Muscle layer of colon (tissue), 2 donors: ENCODE data around the gene SLC49A4.

ENCODE experiments used
- H3K27ac ChIP-seq: one replicate; pipeline ENCODE4 v1.7.0; 2013; ENCODE audit warnings: low read depth, mild to moderate bottlenecking, low read length, moderate library complexity
- H3K27me3 ChIP-seq, 2 donors: one replicate each; pipeline ENCODE4 v1.7.0; 2013; ENCODE audit warnings: low read length in 2 of 2, mild to moderate bottlenecking in 2 of 2; ENCODE audit not compliant: insufficient read depth in 2 of 2, control insufficient read depth in 1 of 2
- H3K36me3 ChIP-seq: one replicate; pipeline ENCODE4 v1.7.0; 2013; ENCODE audit warnings: mild to moderate bottlenecking, low read length; ENCODE audit not compliant: insufficient read depth
- H3K4me1 ChIP-seq: one replicate; pipeline ENCODE4 v1.7.0; 2013; ENCODE audit warnings: mild to moderate bottlenecking, low read length; ENCODE audit not compliant: insufficient read depth
- H3K4me3 ChIP-seq, 2 donors: one replicate each; pipeline ENCODE4 v1.7.0; 2013; ENCODE audit warnings: low read length in 2 of 2, low read depth in 1 of 2, mild to moderate bottlenecking in 1 of 2, moderate library complexity in 1 of 2
- H3K9ac ChIP-seq: one replicate; pipeline ENCODE4 v1.7.0; 2013; ENCODE audit warnings: low read length
- H3K9me3 ChIP-seq: one replicate; pipeline ENCODE4 v1.7.0; 2013; ENCODE audit warnings: mild to moderate bottlenecking, low read length
- donor health status: abdominal sarcoma.
- donor health status: Adenocarcinoma of cecum.

The SLC49A4 gene

GRCh38 chr3:122770521-122771202 is 24.2 kb upstream of the SLC49A4 start:
- Histone ChIP-seq H3K36me3 (peaks cover 4% of the 10 kb centered on the region), H3K4me1 (peaks cover 5% of the 10 kb centered on the region), H3K27ac (no peak overlapping the region), H3K9ac (no peak overlapping the region), H3K27me3 (no peaks in the 10 kb centered on the region), H3K9me3 (no peaks in the 10 kb centered on the region), H3K4me3 (no peak overlapping the region)

DNA sequence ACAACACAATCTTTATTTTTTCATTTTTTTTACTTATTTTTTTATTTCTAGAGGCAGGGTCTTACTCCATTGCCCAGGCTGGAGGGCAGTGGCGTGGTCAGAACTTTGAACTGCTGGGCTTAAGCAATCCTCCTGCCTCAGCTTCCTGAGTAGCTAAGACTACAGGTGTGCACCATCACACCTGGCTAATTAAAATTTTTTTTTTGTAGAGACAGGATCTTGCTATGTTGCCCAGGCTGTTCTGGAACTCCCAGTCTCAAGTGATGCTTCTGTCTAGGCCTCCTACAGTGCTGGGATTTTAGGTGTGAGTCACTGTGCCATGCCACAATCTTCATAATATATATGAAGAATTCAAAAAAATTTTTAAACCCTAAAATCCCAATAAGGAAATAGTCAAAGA is 22.0 kb upstream of the SLC49A4 start:
- Histone ChIP-seq H3K9ac (no peak overlapping the region), H3K9me3 (no peaks in the 10 kb centered on the region), H3K27ac (no peak overlapping the region), H3K4me3 (no peak overlapping the region), H3K36me3 (peaks cover 4% of the 10 kb centered on the region), H3K27me3 (no peaks in the 10 kb centered on the region), H3K4me1 (peaks cover 5% of the 10 kb centered on the region)

GRCh38 chr3:122773944-122774509 is 20.8 kb upstream of the SLC49A4 start:
- H3K27ac ChIP-seq = no peak overlapping the region

GRCh38 chr3:122774564-122774963 is 20.3 kb upstream of the SLC49A4 start:
- Histone ChIP-seq H3K4me3 (no peak overlapping the region), H3K27ac (no peak overlapping the region), H3K27me3 (no peaks in the 10 kb centered on the region), H3K9me3 (no peaks in the 10 kb centered on the region), H3K9ac (no peak overlapping the region), H3K4me1 (no peaks in the 10 kb centered on the region), H3K36me3 (peaks cover 4% of the 10 kb centered on the region)

More at GRCh38 chr3:122773944-122774509, 20.8 kb upstream of the SLC49A4 start:
- Histone ChIP-seq H3K4me3 (no peak overlapping the region), H3K36me3 (peaks cover 4% of the 10 kb centered on the region), H3K4me1 (no peaks in the 10 kb centered on the region), H3K27me3 (no peaks in the 10 kb centered on the region), H3K9ac (no peak overlapping the region), H3K9me3 (no peaks in the 10 kb centered on the region)

GRCh38 chr3:122776675-122777468 is 18.0 kb upstream of the SLC49A4 start:
- Histone ChIP-seq H3K4me3 (no peak overlapping the region), H3K9ac (no peak overlapping the region), H3K27ac (no peak overlapping the region), H3K36me3 (peaks cover 4% of the 10 kb centered on the region), H3K9me3 (no peaks in the 10 kb centered on the region), H3K4me1 (no peaks in the 10 kb centered on the region), H3K27me3 (no peaks in the 10 kb centered on the region)

DNA sequence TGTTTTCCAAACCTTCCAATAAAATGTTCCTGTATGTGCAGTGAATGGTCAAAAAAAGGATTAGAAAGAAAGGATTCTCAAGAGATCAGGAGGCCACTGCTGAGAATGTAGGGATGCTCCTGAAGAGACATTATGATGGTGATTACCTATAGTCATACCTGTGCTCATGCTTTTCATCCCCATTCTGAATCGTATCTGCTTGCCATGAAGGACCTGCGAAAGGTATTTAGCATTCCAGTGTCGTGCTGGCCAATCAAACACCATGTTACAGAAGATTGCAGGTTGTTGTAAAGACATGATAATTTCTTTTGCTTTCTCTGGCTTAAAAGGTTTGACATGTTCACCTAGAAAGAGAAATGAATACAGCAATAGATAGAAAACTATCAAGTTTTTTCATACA is 17.3 kb upstream of the SLC49A4 start:
- H3K9me3 ChIP-seq = no peaks in the 10 kb centered on the region
- H3K4me1 ChIP-seq = no peaks in the 10 kb centered on the region
- peaks cover 4% of the 10 kb centered on the region for H3K36me3 ChIP-seq
- no peak overlapping the region for H3K9ac ChIP-seq
- no peak overlapping the region for H3K27ac ChIP-seq
- H3K4me3 ChIP-seq = no peak overlapping the region
- no peaks in the 10 kb centered on the region for H3K27me3 ChIP-seq

DNA sequence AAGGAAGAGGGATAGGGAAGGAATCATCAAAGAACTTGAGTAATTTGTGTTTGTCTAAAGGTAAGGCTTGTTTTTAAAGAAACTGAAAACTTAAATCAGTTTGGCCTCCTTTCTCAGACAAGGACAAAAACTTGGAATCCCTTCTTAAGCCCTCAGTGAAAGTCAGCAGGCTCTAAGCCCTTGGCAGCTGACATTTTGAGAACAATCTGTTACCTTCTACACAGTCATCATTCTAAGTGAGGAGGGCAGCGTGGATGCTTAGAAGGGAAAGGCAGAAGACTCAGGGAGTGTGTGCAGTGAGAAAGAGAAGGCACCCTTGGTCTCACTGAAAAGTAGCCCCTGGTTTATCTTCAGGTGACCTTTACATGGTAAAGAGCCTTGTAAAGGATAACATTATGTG is 12.1 kb upstream of the SLC49A4 start:
- Histone ChIP-seq H3K9ac (no peak overlapping the region), H3K9me3 (no peaks in the 10 kb centered on the region), H3K27me3 (no peaks in the 10 kb centered on the region), H3K4me3 (no peak overlapping the region), H3K36me3 (no peaks in the 10 kb centered on the region), H3K27ac (no peak overlapping the region), H3K4me1 (no peaks in the 10 kb centered on the region)

DNA sequence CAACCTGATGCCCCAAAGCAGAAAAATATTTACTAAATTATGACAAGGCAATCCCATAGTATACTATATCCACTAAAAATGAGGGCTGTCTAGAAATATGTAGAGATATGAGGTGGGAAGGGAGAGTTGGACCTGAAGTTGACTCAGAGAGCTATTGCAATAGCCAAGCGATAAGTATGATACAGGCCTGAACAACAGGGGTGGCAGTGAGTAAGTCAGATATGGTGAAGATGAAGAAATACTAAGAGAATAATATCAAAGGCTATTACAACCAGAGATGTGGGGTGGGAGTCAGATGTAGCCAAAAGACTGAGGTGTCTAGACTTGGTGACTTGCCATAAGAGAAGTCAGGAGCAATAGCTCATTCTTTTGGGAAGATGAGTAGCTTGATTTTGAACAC is 10.4 kb upstream of the SLC49A4 start:
- Histone ChIP-seq H3K9ac (no peak overlapping the region), H3K36me3 (no peaks in the 10 kb centered on the region), H3K27me3 (no peaks in the 10 kb centered on the region), H3K9me3 (no peaks in the 10 kb centered on the region), H3K4me3 (no peak overlapping the region), H3K27ac (no peak overlapping the region), H3K4me1 (no peaks in the 10 kb centered on the region)

DNA sequence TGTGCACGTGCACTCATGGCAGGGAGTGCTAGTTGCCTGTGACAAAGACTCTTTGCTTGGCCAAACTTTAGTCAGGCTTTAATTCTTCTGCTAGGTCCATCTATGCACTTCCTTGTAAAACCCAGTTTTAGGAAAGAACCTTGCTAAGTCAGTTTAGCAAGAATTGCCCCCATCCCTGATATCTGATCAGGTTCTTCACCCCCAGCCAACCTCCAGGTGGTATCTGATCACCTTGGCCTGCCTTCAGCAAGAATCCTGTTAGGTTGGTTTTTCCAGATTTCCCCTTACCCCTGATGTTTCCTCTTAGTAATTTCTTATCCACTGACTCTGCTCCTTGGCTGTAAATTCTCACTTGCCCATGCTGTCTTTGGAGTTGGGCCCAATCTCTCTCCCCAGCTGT is 9.6 kb upstream of the SLC49A4 start:
- no peaks in the 10 kb centered on the region for H3K9me3 ChIP-seq
- no peak overlapping the region for H3K27ac ChIP-seq

DNA sequence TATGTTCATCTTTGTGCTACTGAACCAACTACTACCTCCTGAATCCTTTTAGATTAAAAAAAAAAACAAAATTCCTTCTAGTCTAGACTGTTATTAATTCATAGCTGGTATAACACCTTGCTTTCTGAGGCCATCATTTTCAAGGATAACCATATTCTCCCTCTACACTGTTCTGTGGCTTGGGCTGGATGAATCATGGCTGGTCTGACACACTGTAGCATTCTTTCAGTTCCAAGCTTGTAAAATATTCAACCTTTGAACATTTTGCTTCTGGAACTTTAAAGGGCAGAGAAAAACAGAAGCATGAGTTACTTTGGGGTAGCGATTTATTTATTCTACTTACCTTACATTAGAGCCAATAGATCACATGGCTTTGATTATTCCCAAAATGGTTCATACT is 8.8 kb upstream of the SLC49A4 start:
- H3K9ac ChIP-seq = no peak overlapping the region

More for the DNA sequence above, 9.6 kb upstream of the SLC49A4 start:
- H3K27me3 ChIP-seq = no peaks in the 10 kb centered on the region
- H3K9ac ChIP-seq = no peak overlapping the region
- no peaks in the 10 kb centered on the region for H3K36me3 ChIP-seq
- H3K4me1 ChIP-seq = no peaks in the 10 kb centered on the region
- H3K4me3 ChIP-seq = no peak overlapping the region

DNA sequence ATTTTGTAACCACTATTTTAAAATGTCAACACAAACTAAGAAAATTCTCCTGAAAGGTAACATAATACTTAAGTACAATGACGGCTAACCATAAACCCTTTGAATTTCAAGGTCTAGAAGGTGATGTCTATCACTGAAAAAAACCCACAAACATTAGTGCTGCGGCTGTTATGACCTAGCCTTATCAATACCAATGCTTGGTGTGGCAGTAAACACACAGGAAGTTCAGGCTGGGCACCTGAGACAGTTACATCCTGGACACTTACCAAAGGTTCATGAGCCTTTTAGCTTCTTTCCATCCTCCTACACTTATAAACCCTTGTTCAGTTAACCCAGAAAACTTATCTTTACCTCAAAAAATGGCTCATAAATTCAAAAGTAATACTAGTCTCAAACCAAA is 7.0 kb upstream of the SLC49A4 start:
- no peak overlapping the region for H3K9ac ChIP-seq
- H3K9me3 ChIP-seq = no peaks in the 10 kb centered on the region
- no peaks in the 10 kb centered on the region for H3K27me3 ChIP-seq
- no peaks in the 10 kb centered on the region for H3K36me3 ChIP-seq
- no peak overlapping the region for H3K4me3 ChIP-seq
- H3K27ac ChIP-seq = no peak overlapping the region
- H3K4me1 ChIP-seq = no peaks in the 10 kb centered on the region

More for the DNA sequence above, 8.8 kb upstream of the SLC49A4 start:
- H3K4me3 ChIP-seq = no peak overlapping the region
- H3K27me3 ChIP-seq = no peaks in the 10 kb centered on the region
- no peaks in the 10 kb centered on the region for H3K36me3 ChIP-seq
- no peaks in the 10 kb centered on the region for H3K9me3 ChIP-seq
- H3K27ac ChIP-seq = no peak overlapping the region
- H3K4me1 ChIP-seq = no peaks in the 10 kb centered on the region
